Tibial nerve (tissue), 4 donors: Measurements from ENCODE around the gene LPCAT3. TPM values are rescaled to one million over a fixed set of nuclear protein-coding genes. Genes with fewer than 3 reads are reported as not detected.
A peak's percentile ranks its signal among the peaks of the same experiment; 100 is the strongest.

Experiments
- DNase-seq, 2 donors: peaks; one replicate each; pipeline ENCODE4 v3.0.0-alpha.2; 2019; ENCODE audit warnings: low spot score in 2 of 2
- H3K27ac ChIP-seq, 4 donors: fragments of 200-600 bp; sonication (generic) in 3 of 4; one replicate each; pipeline ENCODE4 v1.5.1; 2017 to 2019; ENCODE audit warnings: mild to moderate bottlenecking in 1 of 4
- H3K27me3 ChIP-seq, 2 donors: fragments of 200-600 bp; sonication (generic) in 1 of 2; one replicate each; pipeline versions ENCODE4 v1.5.1 to v1.6.0; 2017 to 2019
- H3K36me3 ChIP-seq, 3 donors: fragments of 200-600 bp; sonication (generic); one replicate each; pipeline ENCODE4 v1.5.1; 2018 to 2019
- H3K4me1 ChIP-seq, 4 donors: fragments of 200-600 bp; sonication (generic) in 3 of 4; one replicate each; pipeline ENCODE4 v1.5.1; 2017 to 2019
- H3K4me3 ChIP-seq, 4 donors: fragments of 200-600 bp; sonication (generic) in 3 of 4; one replicate each; pipeline ENCODE4 v1.5.1; 2017 to 2019; ENCODE audit warnings: mild to moderate bottlenecking in 1 of 4, moderate library complexity in 1 of 4
- H3K9me3 ChIP-seq, 4 donors: fragments of 200-600 bp; sonication (generic) in 3 of 4; one replicate each; pipeline ENCODE4 v1.5.1; 2017 to 2019
- EP300 ChIP-seq, 2 donors: sonication (generic); formaldehyde crosslinking; IDR thresholded peaks; one replicate each; pipeline ENCODE4 v1.6.1; 2017; ENCODE audit warnings: antibody characterized with exemption in 2 of 2, mild to moderate bottlenecking in 1 of 2
- POLR2A ChIP-seq, 2 donors: fragments of 450-650 bp; IDR thresholded peaks; one replicate each; pipeline ENCODE4 v1.6.1; 2017; ENCODE audit warnings: antibody characterized with exemption in 2 of 2, mild to moderate bottlenecking in 2 of 2, moderate library complexity in 2 of 2
- WGBS, 2 donors: methylation state at CpG; one replicate each; pipeline ENCODE4 v1.1.5; 2018; 5-methylcytosine and 5-hydroxymethylcytosine counted together
- total RNA-seq, 4 donors: library from RNA; depleted of rRNA; stranded (reverse); fragments of >200 nt; gene quantifications; one replicate each; pipeline ENCODE4 v1.1.0, GENCODE V29; 2016
- TF ChIP-seq, protein P1 (sequence below), 5 experiments: fragments of 200-600 bp in 3 of 5; fragments of 450-650 bp in 2 of 5; sonication (generic) in 3 of 5; IDR thresholded peaks; one replicate each; pipeline ENCODE4 v1.5.1; 2016 to 2019; ENCODE audit warnings: antibody characterized with exemption in 5 of 5, mild to moderate bottlenecking in 3 of 5, moderate library complexity in 2 of 5

The LPCAT3 gene
- total RNA-seq, 4 donors from 2014 or later: 19.7 to 29.7 (median 23.8) TPM

DNA sequence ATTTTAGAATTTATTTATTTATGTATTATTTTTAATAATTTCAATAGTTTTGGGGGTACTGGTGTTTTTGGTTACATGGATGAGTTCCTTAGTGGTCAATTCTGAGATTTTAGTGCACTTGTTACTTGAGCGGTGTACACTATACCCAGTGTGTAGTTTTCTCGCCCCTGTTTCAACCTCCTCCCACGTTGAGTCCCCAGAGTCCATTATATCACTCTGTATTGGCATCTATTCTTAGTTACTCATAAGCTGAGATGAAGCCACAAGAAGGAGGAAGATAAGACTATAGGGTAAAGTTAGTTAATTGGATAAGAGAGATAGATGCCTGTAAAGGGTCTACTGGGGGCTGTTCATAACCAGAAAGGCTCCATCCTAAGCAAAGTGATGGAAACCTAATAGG is 46.2 kb upstream of the LPCAT3 start:
- H3K4me1 ChIP-seq: peaks cover 0 to 66% (median 10%) of the 10 kb centered on the region in 4 donors
- DNase-seq: no peak
- no peaks in the 10 kb centered on the region for H3K9me3 ChIP-seq
- peak overlapping the region in 1 of 4 donors; percentile 23 for H3K27ac ChIP-seq
- TF ChIP-seq, protein P1, sequence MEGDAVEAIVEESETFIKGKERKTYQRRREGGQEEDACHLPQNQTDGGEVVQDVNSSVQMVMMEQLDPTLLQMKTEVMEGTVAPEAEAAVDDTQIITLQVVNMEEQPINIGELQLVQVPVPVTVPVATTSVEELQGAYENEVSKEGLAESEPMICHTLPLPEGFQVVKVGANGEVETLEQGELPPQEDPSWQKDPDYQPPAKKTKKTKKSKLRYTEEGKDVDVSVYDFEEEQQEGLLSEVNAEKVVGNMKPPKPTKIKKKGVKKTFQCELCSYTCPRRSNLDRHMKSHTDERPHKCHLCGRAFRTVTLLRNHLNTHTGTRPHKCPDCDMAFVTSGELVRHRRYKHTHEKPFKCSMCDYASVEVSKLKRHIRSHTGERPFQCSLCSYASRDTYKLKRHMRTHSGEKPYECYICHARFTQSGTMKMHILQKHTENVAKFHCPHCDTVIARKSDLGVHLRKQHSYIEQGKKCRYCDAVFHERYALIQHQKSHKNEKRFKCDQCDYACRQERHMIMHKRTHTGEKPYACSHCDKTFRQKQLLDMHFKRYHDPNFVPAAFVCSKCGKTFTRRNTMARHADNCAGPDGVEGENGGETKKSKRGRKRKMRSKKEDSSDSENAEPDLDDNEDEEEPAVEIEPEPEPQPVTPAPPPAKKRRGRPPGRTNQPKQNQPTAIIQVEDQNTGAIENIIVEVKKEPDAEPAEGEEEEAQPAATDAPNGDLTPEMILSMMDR (IDR thresholded peaks at IDR 0.05): no peak
- TF ChIP-seq EP300 (IDR thresholded peaks at IDR 0.05) (no peak), POLR2A (IDR thresholded peaks at IDR 0.05) (no peak)
- H3K27me3 ChIP-seq: no peaks in the 10 kb centered on the region
- peaks cover 0 to 69% (median 0%) of the 10 kb centered on the region in 3 donors for H3K36me3 ChIP-seq
- H3K4me3 ChIP-seq: peak overlapping the region in 1 of 4 donors; percentile 0
- WGBS, 2 donors: 47 to 53% methylated on average over 3 of the region's 3 CpGs

DNA sequence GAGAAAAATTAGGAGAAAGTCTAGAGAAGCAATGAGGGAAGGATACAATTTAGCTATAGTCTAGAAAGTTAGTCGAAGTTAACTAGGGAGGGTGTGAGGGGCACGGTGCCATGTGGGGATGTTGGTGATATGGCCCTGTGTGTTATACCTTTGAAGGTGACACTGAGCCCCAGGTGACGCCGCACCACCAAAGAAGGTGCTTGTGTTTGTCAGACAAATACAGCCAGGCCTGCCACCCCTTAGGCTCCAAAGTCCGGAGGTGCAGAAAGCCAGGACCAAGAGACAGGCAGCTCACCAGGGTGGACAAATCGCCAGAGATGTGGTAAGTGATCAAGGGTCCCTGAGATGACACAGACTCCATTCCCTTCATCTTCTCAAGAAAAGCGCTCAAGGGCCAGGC is 43.3 kb upstream of the LPCAT3 start:
- H3K27ac ChIP-seq: peak overlapping the region; percentile 74 to 93 (median 84)
- 91 to 92% methylated on average over 7 of the region's 7 CpGs for WGBS, 2 donors

DNA sequence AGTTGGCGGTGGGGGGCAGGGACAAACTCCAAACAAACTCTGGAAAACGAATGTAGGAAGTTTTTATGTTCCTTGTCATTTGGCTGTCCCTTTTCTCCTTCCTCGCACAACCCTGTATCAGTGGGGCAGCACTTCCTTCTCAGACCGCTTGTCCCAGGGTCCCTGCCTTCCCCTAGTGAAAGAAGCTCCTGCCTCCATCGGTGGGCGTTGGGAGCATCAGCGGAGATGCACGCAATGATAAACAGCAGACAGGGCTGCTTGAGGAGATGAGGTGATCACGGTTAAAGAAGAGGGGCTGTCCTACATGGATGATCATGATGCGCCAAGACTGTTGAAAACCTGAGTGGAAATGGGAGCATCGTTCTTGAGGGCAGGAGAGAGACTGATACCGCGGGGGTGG is 42.9 kb upstream of the LPCAT3 start:
- Histone ChIP-seq H3K4me1 (peaks cover 0 to 55% (median 9%) of the 10 kb centered on the region in 4 donors), H3K27ac (peak overlapping the region; percentile 74 to 93 (median 84)), H3K27me3 (no peaks in the 10 kb centered on the region), H3K4me3 (peak overlapping the region; percentile 33 to 55 (median 36)), H3K36me3 (peaks cover 0 to 35% (median 0%) of the 10 kb centered on the region in 3 donors), H3K9me3 (no peaks in the 10 kb centered on the region)
- DNase-seq: no peak
- TF ChIP-seq, protein P1 (IDR thresholded peaks at IDR 0.05): no peak
- TF ChIP-seq EP300 (IDR thresholded peaks at IDR 0.05) (no peak), POLR2A (IDR thresholded peaks at IDR 0.05) (no peak)
- 58 to 59% methylated on average over 13 of the region's 13 CpGs for WGBS, 2 donors

More for the DNA sequence above, 43.3 kb upstream of the LPCAT3 start:
- H3K27me3 ChIP-seq: no peaks in the 10 kb centered on the region
- TF ChIP-seq POLR2A (IDR thresholded peaks at IDR 0.05): no peak
- no peak for TF ChIP-seq EP300 (IDR thresholded peaks at IDR 0.05)
- TF ChIP-seq, protein P1 (IDR thresholded peaks at IDR 0.05): no peak
- DNase-seq: no peak
- H3K9me3 ChIP-seq: no peaks in the 10 kb centered on the region
- peak overlapping the region; percentile 33 to 55 (median 36) for H3K4me3 ChIP-seq
- H3K36me3 ChIP-seq: peaks cover 0 to 39% (median 0%) of the 10 kb centered on the region in 3 donors
- H3K4me1 ChIP-seq: peaks cover 0 to 59% (median 9%) of the 10 kb centered on the region in 4 donors

DNA sequence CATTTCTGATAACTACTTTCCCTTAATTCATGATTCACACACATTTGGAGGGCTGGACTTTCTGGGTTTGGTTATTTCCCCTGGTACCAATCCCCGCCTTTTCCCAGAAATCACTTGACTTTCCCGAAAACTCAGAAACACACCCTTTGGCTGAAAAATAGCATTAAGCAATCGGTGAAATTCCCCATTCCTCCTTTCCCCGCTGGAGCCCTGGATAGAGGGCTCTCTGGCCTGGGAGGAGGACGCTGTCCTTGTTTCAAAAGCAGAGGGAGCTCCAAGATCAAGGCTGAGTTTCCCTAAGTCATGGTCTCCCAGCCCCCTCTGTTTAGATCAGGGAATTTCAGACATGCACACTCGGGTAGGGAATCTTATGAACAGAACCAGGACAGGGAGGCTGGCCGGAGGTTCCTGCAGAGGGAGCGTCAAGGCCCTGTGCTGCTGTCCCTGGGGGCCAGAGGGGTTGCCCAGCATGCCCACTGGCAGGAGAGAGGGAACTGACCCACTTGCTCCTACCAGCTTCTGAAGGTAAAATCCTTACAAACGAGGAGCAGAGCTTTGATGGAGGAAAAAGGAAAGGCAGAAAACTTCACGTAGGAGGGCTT is 42.2 kb upstream of the LPCAT3 start, which contains the start of gene C1S:
Gene C1S (plus strand): TSS at position 366 of the 602 bp plus-strand sequence. CDS start 1,195 bp downstream, outside the sequence.
- H3K9me3 ChIP-seq: no peaks in the 10 kb centered on the region
- peak within 1 kb of the TSS; percentile 33 to 55 (median 36) for H3K4me3 ChIP-seq
- peak within 1 kb of the TSS; percentile 74 to 93 (median 84) for H3K27ac ChIP-seq
- DNase-seq: peak; percentile 66 to 85
- TF ChIP-seq POLR2A (IDR thresholded peaks at IDR 0.05) (peak; percentile 65 to 71), EP300 (IDR thresholded peaks at IDR 0.05) (peak; percentile 98 to 99)
- TF ChIP-seq, protein P1 (IDR thresholded peaks at IDR 0.05): peak; percentile 54 to 97 (median 89)
- 10 to 20% methylated on average over 10 of the region's 10 CpGs for WGBS, 2 donors
- no peaks in the 10 kb centered on the region for H3K27me3 ChIP-seq
- peaks cover 0 to 28% (median 0%) of the 10 kb centered on the region in 3 donors for H3K36me3 ChIP-seq
- peaks cover 0 to 53% (median 9%) of the 10 kb centered on the region in 4 donors for H3K4me1 ChIP-seq

DNA sequence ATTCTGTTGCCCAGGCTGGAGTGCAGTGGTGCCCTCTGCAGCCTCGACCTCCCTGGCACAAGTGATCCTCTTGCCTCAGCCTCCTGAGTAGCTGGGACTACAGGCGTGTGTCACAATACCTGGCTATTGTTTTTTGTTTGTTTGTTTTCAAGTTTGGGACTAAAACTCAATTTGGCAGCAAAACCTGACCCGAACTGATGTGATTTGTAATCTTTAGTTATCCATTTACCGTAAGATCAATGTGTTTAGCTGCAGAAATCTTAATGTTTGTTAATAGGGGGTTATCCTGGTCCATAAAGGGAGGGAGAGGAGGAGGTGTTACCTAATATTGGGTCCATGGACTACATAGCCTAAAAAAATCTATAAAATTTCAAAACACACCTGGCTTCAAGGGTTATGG is 41.5 kb upstream of the LPCAT3 start:
- TF ChIP-seq EP300 (IDR thresholded peaks at IDR 0.05) (no peak), POLR2A (IDR thresholded peaks at IDR 0.05) (no peak)
- TF ChIP-seq, protein P1 (IDR thresholded peaks at IDR 0.05): no peak
- DNase-seq: no peak
- 92 to 93% methylated on average over 4 of the region's 4 CpGs for WGBS, 2 donors
- H3K27me3 ChIP-seq: no peaks in the 10 kb centered on the region
- H3K27ac ChIP-seq: peak overlapping the region; percentile 73 to 93 (median 82)
- H3K36me3 ChIP-seq: peaks cover 0 to 22% (median 0%) of the 10 kb centered on the region in 3 donors
- H3K9me3 ChIP-seq: no peaks in the 10 kb centered on the region
- H3K4me3 ChIP-seq: peak overlapping the region in 1 of 4 donors; percentile 55
- peaks cover 0 to 50% (median 9%) of the 10 kb centered on the region in 4 donors for H3K4me1 ChIP-seq
